ENCODE results near the gene STX5. TPM values are rescaled to one million over a fixed set of nuclear protein-coding genes. Genes with fewer than 3 reads are reported as not detected.
"Not testable (repeated sequence)": the region's sequence is repeated elsewhere in the genome, so short reads cannot be mapped to it uniquely, and the experiment has no call there.

Gene STX5
- total RNA-seq, 1 donor = 42.8 TPM

- no peak overlapping the region for H3K4me3 ChIP-seq (ENCODE audit: low read depth, low read length)
- no peak for DNase-seq (ENCODE audit: low read depth)
- no peak for TF ChIP-seq CTCF (IDR thresholded peaks at IDR 0.05; ENCODE audit: insufficient read depth, low read length)
Observed at GRCh38 chr11:62777389-62777788, 54.5 kb downstream of the STX5 start.

DNA sequence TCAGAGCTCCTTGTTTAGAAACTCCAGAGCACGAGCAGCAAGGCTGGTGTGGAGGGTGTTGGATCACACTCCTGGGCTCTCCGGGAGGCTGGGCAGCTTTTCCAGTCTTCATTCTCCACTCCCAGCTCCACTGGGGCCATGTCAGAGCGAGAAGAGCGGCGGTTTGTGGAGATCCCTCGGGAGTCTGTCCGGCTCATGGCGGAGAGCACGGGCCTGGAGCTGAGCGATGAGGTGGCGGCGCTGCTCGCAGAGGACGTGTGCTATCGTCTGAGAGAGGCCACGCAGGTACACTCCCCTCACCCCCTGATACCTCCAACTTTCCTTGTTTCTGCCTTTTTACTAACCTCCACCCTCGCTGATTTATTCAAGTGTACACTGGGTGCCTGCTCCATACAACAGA, 56.2 kb downstream of the STX5 start:
- H3K4me3 ChIP-seq (ENCODE audit: low read depth, low read length) = no peak overlapping the region
- DNase-seq (ENCODE audit: low read depth) = no peak
- no peak for TF ChIP-seq CTCF (IDR thresholded peaks at IDR 0.05; ENCODE audit: insufficient read depth, low read length)

DNA sequence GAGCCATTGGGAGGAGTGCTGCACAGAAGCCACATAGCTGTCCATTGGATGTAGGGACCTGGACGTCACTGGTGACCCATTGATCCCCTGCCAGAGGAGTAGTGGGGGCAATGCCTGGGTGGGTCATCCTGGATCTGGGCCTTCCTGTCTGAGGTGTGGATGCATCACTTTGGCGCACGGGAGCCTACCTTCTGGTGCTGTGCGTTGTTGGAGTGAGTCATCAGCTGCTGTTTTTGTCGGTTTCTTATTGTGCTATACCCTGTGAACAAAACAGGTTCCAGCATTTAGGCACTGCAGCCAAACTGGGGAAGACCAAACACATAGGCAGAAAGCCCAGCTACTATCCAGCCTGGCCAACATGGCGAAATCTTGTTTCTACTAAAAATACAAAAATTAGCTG, 57.4 kb downstream of the STX5 start:
- no peak overlapping the region for H3K4me3 ChIP-seq (ENCODE audit: low read depth, low read length)
- DNase-seq (ENCODE audit: low read depth) = no peak
- TF ChIP-seq CTCF (IDR thresholded peaks at IDR 0.05; ENCODE audit: insufficient read depth, low read length) = no peak

DNA sequence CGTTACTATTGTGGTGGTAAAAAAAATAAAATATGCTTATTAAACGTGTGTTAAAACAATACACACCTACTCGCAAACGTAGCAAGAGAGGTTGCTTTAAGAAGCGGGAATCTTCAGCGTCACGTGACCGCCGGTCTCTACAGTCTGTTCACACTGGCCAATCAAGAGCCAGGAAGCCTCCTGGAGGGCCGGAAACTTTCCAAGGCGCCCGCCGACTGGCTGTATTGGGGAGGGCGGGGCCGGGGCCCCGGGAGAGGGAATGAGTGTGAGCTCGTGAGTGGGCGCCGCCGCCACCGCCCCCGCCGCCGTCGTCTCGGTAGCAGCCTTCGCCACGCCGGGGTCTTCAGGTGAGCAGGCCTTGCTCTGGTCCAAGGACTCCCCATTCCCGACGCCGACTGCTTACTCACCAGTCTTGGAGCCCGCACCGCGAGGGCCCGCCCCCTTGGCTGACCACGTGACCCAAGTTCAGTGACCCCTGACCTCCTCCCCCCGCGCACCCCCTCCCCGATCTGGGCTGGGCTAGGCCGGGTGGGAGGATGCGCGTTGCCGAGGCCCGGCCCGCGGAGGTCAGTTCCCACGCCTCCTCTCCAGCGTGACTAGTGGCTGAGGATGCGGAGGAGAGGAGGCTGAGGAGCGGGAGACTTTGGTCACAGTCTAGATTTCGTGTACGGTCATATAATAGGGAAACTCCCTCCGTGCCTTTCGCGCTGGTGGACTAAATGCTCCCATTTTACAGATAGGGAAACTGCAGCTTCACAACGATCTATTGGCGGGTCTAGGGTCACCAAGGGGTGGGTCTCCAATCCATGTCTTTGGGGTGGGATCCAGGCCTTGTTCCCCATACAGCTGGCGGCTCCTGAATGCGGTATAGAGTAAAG, 60.5 kb downstream of the STX5 start, which contains the start of gene TAF6L:
Gene TAF6L (plus strand): TSS at position 253 of the 878 bp plus-strand sequence. CDS start 4,388 bp downstream, outside the sequence.
- DNase-seq (ENCODE audit: low read depth) = peak; percentile 96
- no peak for TF ChIP-seq CTCF (IDR thresholded peaks at IDR 0.05; ENCODE audit: insufficient read depth, low read length)
- H3K4me3 ChIP-seq (ENCODE audit: low read depth, low read length) = peak within 1 kb of the TSS; percentile 84

- DNase-seq (ENCODE audit: low read depth) = no peak
- TF ChIP-seq CTCF (IDR thresholded peaks at IDR 0.05; ENCODE audit: insufficient read depth, low read length) = no peak
- H3K4me3 ChIP-seq (ENCODE audit: low read depth, low read length) = peak overlapping the region; percentile 84
Observed at GRCh38 chr11:62770778-62771143, 61.1 kb downstream of the STX5 start.

- DNase-seq (ENCODE audit: low read depth) = not testable (repeated sequence)
- peak overlapping the region; percentile 31 for H3K4me3 ChIP-seq (ENCODE audit: low read depth, low read length)
Observed at GRCh38 chr11:62760867-62761227, 71.0 kb downstream of the STX5 start.

DNA sequence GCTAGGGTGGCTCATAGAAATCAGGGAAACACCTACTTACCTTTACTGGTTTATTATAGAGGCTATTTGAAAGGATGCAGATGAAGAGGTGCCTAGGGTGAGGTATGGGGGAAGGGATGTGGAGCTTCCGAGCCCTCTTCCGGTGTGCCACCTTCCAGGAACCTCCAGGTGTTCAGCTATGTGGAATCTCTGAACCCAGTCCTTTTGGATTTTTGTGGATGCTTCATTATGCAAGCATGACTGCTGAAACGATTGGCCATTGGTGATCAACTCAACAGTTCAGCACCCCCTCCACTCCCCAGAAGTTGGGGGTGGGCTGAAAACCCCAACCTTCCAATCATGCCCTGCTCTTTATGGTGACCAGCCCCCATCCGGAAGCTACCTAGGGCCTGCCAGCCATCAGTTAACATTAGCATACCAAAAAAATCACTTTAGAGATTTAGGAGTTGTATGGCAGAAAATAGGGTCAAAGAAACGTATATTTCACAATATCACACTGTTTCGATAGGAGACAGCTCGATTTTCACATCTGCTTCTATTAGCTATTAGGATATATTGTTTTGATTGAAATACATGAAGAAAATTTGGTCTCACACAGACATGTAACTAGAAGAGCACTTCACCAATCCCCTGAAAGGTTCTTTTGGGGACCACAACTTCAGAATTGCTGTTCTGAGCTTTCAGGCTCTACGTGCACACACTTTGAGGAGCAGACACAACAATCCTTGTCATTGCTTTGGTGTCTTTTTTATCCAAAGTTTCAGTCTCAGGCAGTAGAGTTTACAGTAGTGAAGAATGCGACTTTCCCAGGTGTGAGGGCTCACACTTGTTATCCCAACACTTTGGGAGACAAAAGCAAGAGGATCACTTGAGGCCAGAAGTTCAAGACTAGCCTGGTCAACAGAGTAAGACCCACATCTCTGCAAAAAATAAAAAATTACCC, 73.7 kb downstream of the STX5 start:
- TF ChIP-seq CTCF (IDR thresholded peaks at IDR 0.05; ENCODE audit: insufficient read depth, low read length) = no peak
- no peak overlapping the region for H3K4me3 ChIP-seq (ENCODE audit: low read depth, low read length)
- DNase-seq (ENCODE audit: low read depth) = no peak
